Measurements from ENCODE around the gene CREG1.
"Not testable (repeated sequence)": the region's sequence is repeated elsewhere in the genome, so short reads cannot be mapped to it uniquely, and the experiment has no call there.

The CREG1 gene

DNA sequence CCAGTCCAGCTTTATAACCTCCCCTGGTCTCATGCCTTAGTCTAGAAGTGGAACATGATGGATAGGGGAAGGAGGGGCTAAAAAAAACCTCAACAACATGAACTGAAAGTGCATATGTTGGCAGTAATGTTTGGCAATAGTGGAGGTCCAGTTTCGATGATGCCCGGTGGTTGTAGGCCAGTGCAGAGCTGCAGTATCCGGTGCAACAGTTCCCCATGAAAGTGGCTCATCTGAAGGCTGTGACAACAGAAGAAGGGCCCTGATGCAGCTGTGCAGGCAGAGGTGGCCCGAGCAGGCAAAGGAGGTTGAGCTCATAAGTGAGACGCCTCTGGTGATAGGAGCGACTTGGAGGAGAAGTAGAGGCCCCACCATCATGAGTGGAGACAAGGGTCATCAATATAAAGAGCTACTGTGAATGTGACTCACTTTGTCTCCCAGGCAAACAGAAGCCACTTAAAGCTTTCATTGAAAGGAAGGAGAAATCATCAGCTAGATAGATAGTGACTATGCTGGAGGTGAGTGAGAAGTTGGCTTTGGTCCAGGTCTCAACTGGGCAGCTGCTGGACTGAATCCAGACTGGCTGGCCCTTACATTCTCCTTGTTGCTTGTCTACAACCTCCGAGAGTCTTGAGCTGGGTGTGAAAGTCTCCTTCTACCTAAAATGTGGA is 10.2 kb upstream of the CREG1 start:
- DNase-seq, result no peak

DNA sequence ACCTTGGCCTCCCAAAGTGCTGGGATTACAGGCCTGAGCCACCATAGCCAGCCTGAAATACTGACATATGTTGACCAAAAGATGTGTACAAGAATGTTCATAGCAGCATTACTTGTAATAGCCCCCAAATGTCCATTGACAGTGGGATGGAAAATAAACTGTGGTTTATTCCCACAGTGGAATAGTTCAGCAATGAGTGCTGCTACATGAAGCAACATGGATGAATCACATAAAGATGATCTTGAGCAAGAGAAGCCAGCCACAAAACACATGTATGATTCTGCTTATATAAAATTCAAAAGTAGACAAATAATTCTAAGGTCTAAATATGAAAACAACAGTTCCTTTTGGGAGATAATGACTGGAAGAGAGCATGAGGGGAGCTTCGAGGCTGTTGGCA is 9.1 kb upstream of the CREG1 start:
- DNase-seq, result no peak

GRCh38 chr1:167561753-167562152 is 8.2 kb upstream of the CREG1 start:
- no peak for DNase-seq

DNA sequence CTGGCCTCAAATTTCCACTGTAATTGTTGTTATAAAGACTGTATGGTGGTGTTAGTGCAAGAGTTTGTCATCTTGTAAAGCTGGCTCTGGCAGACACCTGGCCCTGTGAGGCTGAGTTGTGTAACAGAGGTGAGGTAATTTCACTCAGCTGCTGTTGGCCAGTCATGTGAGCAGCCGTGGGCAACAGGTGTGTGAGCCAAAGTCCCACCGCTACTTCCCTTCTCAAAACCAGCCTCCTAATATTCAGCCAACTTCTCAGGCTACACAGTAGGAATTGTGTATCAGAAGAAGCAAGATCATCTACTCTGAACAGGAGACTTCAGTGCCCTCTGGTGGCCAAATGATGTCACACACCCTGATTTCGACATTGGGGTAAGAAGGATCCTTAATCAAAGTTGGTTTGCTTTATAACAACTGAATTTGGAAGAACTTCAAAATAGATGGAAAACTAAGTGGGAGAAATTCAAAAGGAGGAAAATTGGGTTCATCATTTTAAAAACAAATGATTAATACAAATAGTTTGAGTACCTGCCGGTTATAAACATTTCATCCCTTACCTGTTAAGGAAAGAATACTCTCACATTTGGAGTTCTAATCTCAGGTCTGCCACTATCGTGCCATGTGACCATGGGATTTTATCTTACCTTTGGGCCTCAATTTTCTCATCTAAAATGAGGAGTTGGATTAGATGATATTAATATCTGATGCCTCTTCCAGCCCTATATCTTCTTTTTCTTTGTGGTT is 2.6 kb upstream of the CREG1 start:
- peak; percentile 72 for DNase-seq

DNA sequence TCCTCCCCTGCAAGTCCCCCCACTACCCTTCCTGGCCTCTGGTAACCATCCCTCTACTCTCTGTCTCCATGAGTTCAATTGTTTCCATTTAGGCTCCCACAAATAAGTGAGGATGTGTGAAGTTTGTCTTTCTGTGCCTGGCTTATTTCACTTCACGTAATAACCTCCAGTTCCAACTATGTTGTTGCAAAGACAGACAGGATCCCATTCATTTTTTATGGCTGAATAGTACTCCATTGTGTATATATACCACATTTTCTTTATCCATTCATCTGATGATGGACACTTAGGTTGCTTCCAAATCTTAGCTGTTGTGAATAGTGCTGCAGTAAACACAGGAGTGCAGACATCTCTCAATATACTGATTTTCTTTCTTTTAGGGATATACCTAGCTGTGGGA is 1.5 kb upstream of the CREG1 start:
- not testable (repeated sequence) for DNase-seq

- DNase-seq, result no peak
Measured at GRCh38 chr1:167554028-167554779, 642 bp upstream of the CREG1 start.

DNA sequence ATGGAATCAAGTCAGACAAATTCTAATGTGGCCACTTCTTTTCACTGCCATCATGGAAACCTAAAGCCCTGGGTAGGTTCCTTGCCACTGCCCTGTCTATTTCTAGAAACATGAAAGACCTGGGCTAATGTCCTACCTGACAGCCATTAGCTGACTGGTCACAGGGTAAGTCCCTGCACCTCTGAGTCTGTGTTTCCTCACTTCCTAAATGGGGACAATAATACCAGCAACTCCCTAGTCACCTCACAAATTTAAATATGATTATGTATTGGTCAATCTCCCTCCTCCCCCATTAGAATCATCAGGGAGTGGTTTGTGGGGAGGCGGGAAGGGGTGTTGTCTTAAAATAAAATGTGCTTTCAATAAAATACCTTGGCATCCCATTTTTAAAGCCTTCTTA is 2.2 kb downstream of the CREG1 start:
- DNase-seq, result no peak

DNA sequence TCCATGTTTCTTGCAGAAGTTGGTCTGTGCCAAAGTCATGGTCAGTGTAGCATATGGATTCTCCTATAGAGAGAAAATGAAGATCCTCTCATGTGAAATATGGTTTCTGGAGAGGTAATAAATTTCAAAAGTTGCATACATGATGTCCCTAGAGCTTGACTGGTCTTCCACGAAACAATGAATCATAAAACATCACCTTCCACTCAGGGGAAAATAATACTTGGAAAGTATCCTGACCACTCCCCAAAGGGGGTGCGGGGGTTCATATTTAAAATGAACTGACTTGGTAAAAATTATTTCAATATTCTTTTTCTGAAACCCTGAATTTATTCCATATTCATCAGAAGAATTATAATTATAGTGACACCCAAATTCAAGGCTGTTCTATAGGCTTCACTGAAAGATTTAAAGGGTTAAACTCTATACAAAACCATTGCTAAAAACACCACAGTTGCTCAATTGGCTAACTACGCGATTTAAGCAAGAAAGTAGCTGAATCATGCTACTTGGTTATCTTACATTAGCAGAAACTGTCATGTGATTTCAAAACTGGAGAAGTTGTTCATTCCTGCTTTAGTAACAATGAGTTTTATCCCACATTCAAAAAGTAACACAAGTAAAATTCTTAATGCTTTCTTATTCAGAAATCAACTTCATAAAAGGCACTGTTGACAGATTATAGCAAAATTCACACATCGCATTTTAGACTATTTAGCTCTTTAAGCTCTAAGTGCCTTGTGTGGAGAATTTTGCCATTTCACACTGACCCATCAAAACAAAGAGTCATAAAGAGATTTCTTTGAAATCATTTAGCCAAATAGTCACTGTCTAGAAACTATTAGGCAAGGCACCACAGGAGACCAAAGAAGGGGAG is 5.3 kb downstream of the CREG1 start:
- no peak for DNase-seq

GRCh38 chr1:167546935-167547334 is 6.6 kb downstream of the CREG1 start:
- DNase-seq, result no peak

- no peak for DNase-seq
Measured at GRCh38 chr1:167545349-167545748, 8.2 kb downstream of the CREG1 start.

DNA sequence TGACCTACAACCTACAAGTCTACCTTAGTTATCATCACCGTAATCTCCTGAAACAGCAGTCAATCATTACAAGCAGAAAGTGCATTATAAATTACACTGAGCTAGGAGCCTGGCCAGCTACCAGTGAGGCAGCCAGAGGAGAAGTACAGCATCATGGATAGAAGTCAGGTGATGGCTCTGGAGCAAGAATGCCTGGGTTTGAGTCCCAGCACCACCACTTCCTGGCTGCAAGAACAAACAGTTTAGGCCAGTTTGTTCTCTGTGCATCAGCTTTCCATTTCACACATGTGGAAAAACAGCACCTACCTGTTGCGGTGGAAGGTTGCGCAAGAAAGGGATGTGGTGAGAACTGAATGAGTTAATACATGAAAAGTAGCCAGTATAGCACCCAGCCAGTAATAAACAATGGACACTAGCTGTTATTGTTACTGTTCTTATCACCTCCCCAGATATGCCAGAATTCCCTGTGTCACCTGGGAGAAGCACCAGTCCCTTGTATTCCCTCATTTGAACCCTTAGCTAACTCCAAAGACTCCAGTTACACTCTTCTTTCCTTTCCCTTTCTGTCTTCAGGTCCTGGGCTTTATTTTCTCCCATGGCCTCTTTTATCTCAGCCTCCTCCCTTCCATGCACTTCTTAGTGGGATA is 9.0 kb downstream of the CREG1 start:
- DNase-seq, result no peak

DNA sequence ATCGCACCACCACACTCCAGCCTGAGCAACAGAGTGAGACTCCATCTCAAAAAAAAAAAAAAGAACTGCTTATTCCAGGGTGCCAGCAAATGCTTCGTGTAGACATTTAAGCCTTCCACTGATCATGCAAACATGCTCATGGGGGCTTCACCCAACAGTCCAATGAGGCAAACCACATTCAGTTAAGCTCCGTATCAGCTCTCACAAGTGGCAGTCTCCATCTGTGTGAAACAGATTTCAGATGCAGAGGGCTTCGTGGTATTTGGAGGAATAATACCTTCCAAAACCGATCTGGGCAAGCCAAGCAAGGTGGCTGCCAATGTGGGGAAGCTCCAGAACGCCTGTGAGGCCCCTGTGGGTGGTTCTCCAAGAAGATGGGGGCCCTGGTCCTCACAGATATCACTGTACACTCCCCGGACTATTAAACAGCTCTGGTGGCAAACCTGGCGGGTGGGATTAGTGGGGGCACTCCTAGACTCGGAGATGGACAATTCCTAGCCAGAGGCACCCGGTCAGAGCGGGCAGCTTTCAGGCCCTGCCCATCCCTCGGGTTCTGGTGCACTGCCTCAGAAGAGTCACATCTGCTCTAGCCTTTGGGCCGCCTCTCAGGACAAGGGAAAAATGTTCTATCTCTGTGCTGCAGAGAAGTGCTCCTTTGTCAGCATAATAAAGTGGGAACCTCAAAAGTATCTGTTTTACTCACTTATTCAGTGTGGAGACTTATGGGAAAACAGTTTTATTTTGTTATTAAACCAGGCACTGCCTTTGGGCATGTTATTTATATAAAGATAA is 10.2 kb downstream of the CREG1 start:
- DNase-seq, result no peak

GRCh38 chr1:167542109-167543032 is 11.2 kb downstream of the CREG1 start:
- no peak for DNase-seq

- DNase-seq, result no peak
Measured at GRCh38 chr1:167541610-167542009, 12.0 kb downstream of the CREG1 start.

DNA sequence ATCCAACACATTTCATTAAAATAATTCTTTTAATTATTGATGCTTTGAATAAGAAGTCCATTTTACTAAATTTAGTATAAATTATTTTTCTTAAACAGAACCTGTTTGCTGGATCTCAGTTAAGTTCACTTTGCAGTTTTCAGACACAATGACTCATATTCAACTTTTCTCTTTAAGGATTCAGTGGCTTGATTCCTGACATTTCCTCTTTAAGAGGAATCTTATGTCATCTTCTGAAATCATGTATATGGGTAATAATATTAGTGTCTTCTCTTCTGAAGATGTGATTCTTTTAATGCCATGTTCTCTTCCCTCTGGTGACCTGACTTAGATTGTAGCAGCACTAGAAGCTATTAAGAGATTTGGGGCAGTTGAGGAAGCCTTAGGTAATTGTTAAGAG is 12.6 kb downstream of the CREG1 start:
- no peak for DNase-seq

- no peak for DNase-seq
Measured at GRCh38 chr1:167538657-167539056, 14.9 kb downstream of the CREG1 start.

GRCh38 chr1:167533851-167534300 is 19.7 kb downstream of the CREG1 start:
- DNase-seq, result peak; percentile 61

GRCh38 chr1:167532964-167533824 is 20.4 kb downstream of the CREG1 start:
- DNase-seq, result no peak

GRCh38 chr1:167532375-167532774 is 21.2 kb downstream of the CREG1 start:
- no peak for DNase-seq
